Prostate gland (tissue), 2 donors: ENCODE measurements around the gene CARD19.

Experiments used
- POLR2A ChIP-seq: fragments of 450-650 bp; IDR thresholded peaks from one replicate; pipeline ENCODE4 v1.6.1; 2016; ENCODE audit warnings: antibody characterized with exemption, mild to moderate bottlenecking
- POLR2AphosphoS5 ChIP-seq: sonication (generic); formaldehyde crosslinking; IDR thresholded peaks from one replicate; pipeline ENCODE4 v1.6.1; 2017; ENCODE audit warnings: antibody characterized with exemption
- TF ChIP-seq, protein P1 (sequence below), 4 experiments: fragments of 200-600 bp in 2 of 4; fragments of 450-650 bp in 2 of 4; sonication (generic) in 2 of 4; IDR thresholded peaks; 1 replicate in 3 of 4; 2 replicates in 1 of 4; pipeline ENCODE4 v1.5.1; 2016 to 2019; ENCODE audit warnings: antibody characterized with exemption in 4 of 4, mild to moderate bottlenecking in 2 of 4, moderate library complexity in 2 of 4

DNA sequence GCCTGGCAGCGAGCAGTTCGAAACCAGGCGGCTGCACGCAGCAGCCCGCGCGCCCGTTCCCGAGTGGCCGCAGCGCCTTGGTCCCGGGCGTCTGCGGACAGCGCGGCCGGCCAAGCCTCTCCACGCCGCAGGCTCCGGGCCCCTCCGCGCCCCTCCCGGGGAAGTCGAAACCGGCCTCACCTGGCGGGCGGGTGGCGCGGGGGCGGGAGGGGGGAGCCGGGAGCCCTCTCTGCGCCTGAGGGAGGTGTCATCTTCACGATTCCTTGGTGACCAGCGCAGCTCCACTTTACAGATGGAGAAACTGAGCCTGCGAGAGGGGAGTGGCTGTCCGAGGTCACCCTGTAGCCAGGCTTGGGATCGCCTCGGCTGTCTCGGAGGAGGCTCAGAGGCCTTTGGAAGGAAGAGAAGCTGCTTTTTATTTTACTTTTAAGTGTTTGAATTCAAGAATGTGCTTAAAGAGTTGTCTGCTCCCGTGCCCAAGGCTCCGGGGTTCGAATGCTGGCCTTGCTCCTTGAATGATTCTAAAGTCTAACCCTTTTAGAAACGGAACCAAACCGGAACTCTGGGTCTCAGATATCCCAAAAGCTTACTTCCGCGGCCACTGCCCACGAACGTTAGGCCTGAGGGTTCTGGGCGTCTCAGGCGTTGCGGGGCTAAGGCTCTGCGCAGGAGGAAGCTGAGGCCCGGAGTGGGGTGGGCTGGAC lies 36.9 kb upstream of the CARD19 start:
- TF ChIP-seq, protein P1, sequence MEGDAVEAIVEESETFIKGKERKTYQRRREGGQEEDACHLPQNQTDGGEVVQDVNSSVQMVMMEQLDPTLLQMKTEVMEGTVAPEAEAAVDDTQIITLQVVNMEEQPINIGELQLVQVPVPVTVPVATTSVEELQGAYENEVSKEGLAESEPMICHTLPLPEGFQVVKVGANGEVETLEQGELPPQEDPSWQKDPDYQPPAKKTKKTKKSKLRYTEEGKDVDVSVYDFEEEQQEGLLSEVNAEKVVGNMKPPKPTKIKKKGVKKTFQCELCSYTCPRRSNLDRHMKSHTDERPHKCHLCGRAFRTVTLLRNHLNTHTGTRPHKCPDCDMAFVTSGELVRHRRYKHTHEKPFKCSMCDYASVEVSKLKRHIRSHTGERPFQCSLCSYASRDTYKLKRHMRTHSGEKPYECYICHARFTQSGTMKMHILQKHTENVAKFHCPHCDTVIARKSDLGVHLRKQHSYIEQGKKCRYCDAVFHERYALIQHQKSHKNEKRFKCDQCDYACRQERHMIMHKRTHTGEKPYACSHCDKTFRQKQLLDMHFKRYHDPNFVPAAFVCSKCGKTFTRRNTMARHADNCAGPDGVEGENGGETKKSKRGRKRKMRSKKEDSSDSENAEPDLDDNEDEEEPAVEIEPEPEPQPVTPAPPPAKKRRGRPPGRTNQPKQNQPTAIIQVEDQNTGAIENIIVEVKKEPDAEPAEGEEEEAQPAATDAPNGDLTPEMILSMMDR (IDR thresholded peaks at IDR 0.05) = no peak
- no peak for TF ChIP-seq POLR2A
- no peak for TF ChIP-seq POLR2AphosphoS5
